Endothelial cell of umbilical vein (primary cell): ENCODE results near the gene LAMB4. TPM values are rescaled to one million over a fixed set of nuclear protein-coding genes. Genes with fewer than 3 reads are reported as not detected.

Experiments
- BruUV-seq: library from RNA; stranded (reverse); fragments of 400-500 nt; replicated peaks from 2 replicates; lab custom pipeline; 2021; lab: Mats Ljungman, UMichigan
- CTCF ChIA-PET: fragments of 300-600, 350-600 bp; sonication (Branson Sonifier 250); formaldehyde crosslinking; loops from one replicate; lab custom pipeline; 2021; ENCODE audit warnings: antibody characterized with exemption, inconsistent platforms; lab: Charles Lee
- POLR2A ChIA-PET: fragments of 300-600, 350-600 bp; sonication (Branson Sonifier 250); formaldehyde crosslinking; loops from one replicate; lab custom pipeline; 2021; ENCODE audit warnings: antibody characterized with exemption, inconsistent platforms; lab: Charles Lee
- DNase-seq: peaks from one replicate; pipeline ENCODE4 v3.0.0-alpha.2; 2011; ENCODE audit warnings: low read depth, low spot score
- FAIRE-seq: peaks from 2 replicates; lab custom pipeline; 2011; peaks lifted over from hg19 to GRCh38; lab: Jason Lieb, UNC
- H2AFZ ChIP-seq: 2 replicates; pipeline ENCODE4 v1.6.0; 2012; ENCODE audit warnings: low read depth, low read length, control low read depth, inconsistent platforms
- H3K27ac ChIP-seq: 2 replicates; pipeline ENCODE4 v1.5.1; 2011; ENCODE audit warnings: low read depth, mild to moderate bottlenecking, control low read depth, low read length, moderate library complexity; ENCODE audit not compliant: insufficient read depth
- H3K27me3 ChIP-seq, 2 experiments: 2 replicates each; pipeline versions ENCODE4 v1.6.0 to v1.6.1; 2011; ENCODE audit warnings: low read length in 2 of 2, mixed read lengths in 1 of 2; ENCODE audit not compliant: control insufficient read depth in 2 of 2, insufficient read depth in 2 of 2
- H3K36me3 ChIP-seq, 2 experiments: 2 replicates in 1 of 2; 3 replicates in 1 of 2; pipeline ENCODE4 v1.5.1; 2011; ENCODE audit warnings: low read length in 2 of 2, mild to moderate bottlenecking in 1 of 2, moderate library complexity in 1 of 2; ENCODE audit not compliant: control insufficient read depth in 2 of 2, insufficient read depth in 2 of 2; ENCODE audit errors: extremely low read depth in 1 of 2
- H3K4me1 ChIP-seq: 3 replicates; pipeline ENCODE4 v1.5.1; 2011; ENCODE audit warnings: mild to moderate bottlenecking, low read length; ENCODE audit not compliant: control insufficient read depth, insufficient read depth; ENCODE audit errors: extremely low read depth
- H3K4me2 ChIP-seq: 2 replicates; pipeline ENCODE4 v1.6.1; 2011; ENCODE audit warnings: low read length, control low read depth, mixed read lengths; ENCODE audit not compliant: insufficient read depth
- H3K4me3 ChIP-seq, 3 experiments: fragments of 200-600 bp in 1 of 3; sonication (generic), shearing (Covaris generic) in 1 of 3; replicated peaks in 1 of 3; 2 replicates each; pipeline ENCODE4 v1.5.1; 2011 to 2016; ENCODE audit warnings: control low read depth in 3 of 3, low read length in 3 of 3, mild to moderate bottlenecking in 2 of 3, inconsistent platforms in 1 of 3, low read depth in 1 of 3, moderate library complexity in 1 of 3; ENCODE audit not compliant: insufficient read depth in 1 of 3
- H3K79me2 ChIP-seq: 2 replicates; pipeline ENCODE4 v1.6.0; 2012; ENCODE audit warnings: low read length, inconsistent platforms; ENCODE audit not compliant: control insufficient read depth, insufficient read depth
- H3K9ac ChIP-seq: replicated peaks from 2 replicates; pipeline ENCODE3; 2011; ENCODE audit warnings: low read length, control low read depth; ENCODE audit not compliant: insufficient read depth; ENCODE audit errors: extremely low read depth
- H3K9me1 ChIP-seq: replicated peaks from 3 replicates; pipeline ENCODE4 v1.6.0; 2011; ENCODE audit warnings: mild to moderate bottlenecking, low read length; ENCODE audit not compliant: control insufficient read depth, insufficient read depth; ENCODE audit errors: extremely low read depth
- H3K9me3 ChIP-seq: replicated peaks from 2 replicates; pipeline ENCODE4 v1.5.1; 2012; ENCODE audit warnings: low read length, inconsistent platforms; ENCODE audit not compliant: control insufficient read depth, insufficient read depth
- H4K20me1 ChIP-seq: replicated peaks from 2 replicates; pipeline ENCODE3; 2011; ENCODE audit warnings: mild to moderate bottlenecking, low read length; ENCODE audit not compliant: control insufficient read depth, insufficient read depth; ENCODE audit errors: extremely low read depth
- EZH2 ChIP-seq: IDR thresholded peaks from 2 replicates; pipeline ENCODE4 v1.6.1; 2012; ENCODE audit warnings: borderline replicate concordance, low read depth, mild to moderate bottlenecking, moderate library complexity, low read length, inconsistent platforms; ENCODE audit not compliant: severe bottlenecking
- FOS ChIP-seq: IDR thresholded peaks from 2 replicates; pipeline ENCODE4 v1.6.1; 2011; ENCODE audit warnings: mild to moderate bottlenecking, low read length, moderate library complexity, borderline replicate concordance; ENCODE audit not compliant: insufficient read depth
- GATA2 ChIP-seq: IDR thresholded peaks from 2 replicates; pipeline ENCODE4 v1.7.0; 2011; ENCODE audit warnings: low read depth, mild to moderate bottlenecking, moderate library complexity, mixed read lengths, low read length; ENCODE audit not compliant: insufficient read length, insufficient read depth
- JUN ChIP-seq: IDR thresholded peaks from 2 replicates; pipeline ENCODE4 v1.6.1; 2011; ENCODE audit warnings: borderline replicate concordance, low read depth; ENCODE audit not compliant: insufficient read length, insufficient read depth
- MYC ChIP-seq: IDR thresholded peaks from one replicate; pipeline ENCODE4 v1.6.1; 2011; ENCODE audit warnings: mild to moderate bottlenecking, low read depth, low read length
- dilution Hi-C: fragments of 300-500 bp; cut with MboI; formaldehyde crosslinking; loops from one replicate; pipeline ENCODE4 v1.15.0; 2019; ENCODE audit warnings: low sequenced_read_pairs; ENCODE audit not compliant: extremely low pct_ligation_motif_present
- intact Hi-C: fragments of 100-400 bp; cut with micrococcal nuclease; formaldehyde crosslinking; loops from one replicate; pipeline ENCODE4 v1.10.0; 2022
- polyA plus RNA-seq, 4 experiments: library from polyadenylated mRNA; depleted of rRNA in 3 of 4; stranded (reverse) in 3 of 4; unstranded in 1 of 4; fragments of >200 nt; gene quantifications; 2 replicates each; pipeline versions ENCODE4 v1.2.1 to v1.2.3, GENCODE V29; 2011 to 2012; ENCODE audit warnings: missing spikeins in 1 of 4
- total RNA-seq: library from RNA; stranded (reverse); gene quantifications from 2 replicates; pipeline ENCODE4 v1.2.3, GENCODE V29; 2021

The LAMB4 gene
- total and polyA plus RNA-seq, 2 donors (not counting 3 experiments of a cell fraction or from before 2014, with no cell fraction given), result 0.15 to 0.20 TPM

DNA sequence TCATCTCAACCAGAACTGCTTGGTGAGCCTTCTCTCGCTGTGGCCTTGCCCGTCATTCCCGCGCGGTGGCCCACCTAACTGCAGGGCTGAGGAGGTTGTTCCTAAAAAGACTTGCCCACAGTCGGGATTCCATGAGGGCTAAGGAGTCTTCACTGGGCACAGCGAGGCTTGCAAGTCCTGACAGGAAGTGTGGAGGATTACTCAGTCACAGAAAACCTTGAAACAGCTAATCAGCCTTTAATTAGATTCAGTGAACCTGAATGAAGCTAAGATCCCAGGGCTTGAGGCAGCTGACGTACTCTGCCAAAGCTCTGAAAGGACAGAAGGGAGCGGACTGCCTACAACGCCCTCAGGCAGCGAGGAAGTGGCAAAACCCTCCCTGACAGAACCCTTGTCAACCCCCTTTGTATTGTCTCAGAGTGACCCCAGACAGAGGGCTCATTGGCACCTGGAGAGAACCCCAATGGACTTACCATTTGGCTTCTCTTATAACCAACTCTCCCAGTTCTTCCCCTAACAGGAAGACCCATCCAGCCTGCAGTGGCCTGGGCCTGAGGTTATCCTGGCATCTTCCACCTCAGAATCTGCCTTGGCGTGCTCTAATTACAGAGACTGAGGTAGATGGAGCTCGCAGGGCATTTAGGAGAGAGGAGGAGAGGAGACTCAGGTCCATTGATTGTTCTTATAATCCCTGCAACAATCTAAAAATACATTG is 2.5 kb upstream of the LAMB4 start:
- POLR2A ChIA-PET, result no interaction called here
- H3K4me2 ChIP-seq, result no peak overlapping the region
- no peak overlapping the region for H3K27ac ChIP-seq
- peak overlapping the region; percentile 10 for H2AFZ ChIP-seq
- H3K36me3 ChIP-seq, result no peaks in the 10 kb centered on the region
- dilution Hi-C loops (no loop called here), intact Hi-C loops (no loop called here)
- H3K27me3 ChIP-seq, result no peaks in the 10 kb centered on the region
- CTCF ChIA-PET, result interaction anchor here (0.6 to 2.3 kb wide), 2 partner anchors 11 to 13 kb away, joined by 3 to 7 read pairs; no protein-coding TSS in a partner anchor
- H3K9ac ChIP-seq, result no peak overlapping the region
- peak; percentile 21 for FAIRE-seq
- no TSS peak for BruUV-seq
- TF ChIP-seq GATA2 (no peak), MYC (no peak), FOS (no peak), JUN (no peak), EZH2 (no peak)
- H3K4me3 ChIP-seq, result no peak overlapping the region
- H3K4me1 ChIP-seq, result peaks cover 2% of the 10 kb centered on the region
- no peaks in the 10 kb centered on the region for H3K9me1 ChIP-seq
- no peaks in the 10 kb centered on the region for H4K20me1 ChIP-seq
- no peak for DNase-seq
- H3K79me2 ChIP-seq, result no peaks in the 10 kb centered on the region
- H3K9me3 ChIP-seq, result no peaks in the 10 kb centered on the region
